Measurements from ENCODE around the gene APOBEC3B.
"Not testable (repeated sequence)": the region's sequence is repeated elsewhere in the genome, so short reads cannot be mapped to it uniquely, and the experiment has no call there.

Gene APOBEC3B

GRCh38 chr22:39031434-39032295, 49.5 kb downstream of the APOBEC3B start:
- DNase-seq (ENCODE audit: low spot score): not testable (repeated sequence)

- not testable (repeated sequence) for DNase-seq (ENCODE audit: low spot score)
Observed at GRCh38 chr22:39037071-39037470, 54.9 kb downstream of the APOBEC3B start.

- DNase-seq (ENCODE audit: low spot score): no peak
Observed at GRCh38 chr22:39039306-39040126, 57.4 kb downstream of the APOBEC3B start.

GRCh38 chr22:39040155-39040537, 58.0 kb downstream of the APOBEC3B start:
- DNase-seq (ENCODE audit: low spot score): not testable (repeated sequence)

- DNase-seq (ENCODE audit: low spot score): not testable (repeated sequence)
Observed at GRCh38 chr22:39040538-39041296, 58.6 kb downstream of the APOBEC3B start, which contains the start of gene APOBEC3F. Gene APOBEC3F (plus strand): TSS chr22:39040864. CDS start chr22:39040961, 97 bp downstream.

- no peak for DNase-seq (ENCODE audit: low spot score)
Observed at GRCh38 chr22:39041908-39042307, 59.8 kb downstream of the APOBEC3B start.
